Measurements from ENCODE around the gene CEL.

- TF ChIP-seq TOX (CRISPR knock-in tag; IDR thresholded peaks at IDR 0.05; ENCODE audit: borderline replicate concordance) = no peak
- no peak for TF ChIP-seq SNAI2 (CRISPR knock-in tag; IDR thresholded peaks at IDR 0.05)
- no peak for TF ChIP-seq CREB5 (CRISPR knock-in tag; IDR thresholded peaks at IDR 0.05; ENCODE audit: low read depth)
- TF ChIP-seq ARNTL (CRISPR knock-in tag; IDR thresholded peaks at IDR 0.05; ENCODE audit: borderline replicate concordance, low read depth) = no peak
- TF ChIP-seq RARB (CRISPR knock-in tag; IDR thresholded peaks at IDR 0.05) = no peak
- TF ChIP-seq PPARA (CRISPR knock-in tag; IDR thresholded peaks at IDR 0.05; ENCODE audit: borderline replicate concordance) = no peak
- TF ChIP-seq CSRNP3 (CRISPR knock-in tag; IDR thresholded peaks at IDR 0.05) = no peak
- TF ChIP-seq TCF4 (CRISPR knock-in tag; IDR thresholded peaks at IDR 0.05; ENCODE audit: borderline replicate concordance) = no peak
- no peak for TF ChIP-seq ZNF8 (CRISPR knock-in tag; IDR thresholded peaks at IDR 0.05)
- TF ChIP-seq ZFP30 (CRISPR knock-in tag; IDR thresholded peaks at IDR 0.05) = no peak
- no peak for TF ChIP-seq ZFP3 (CRISPR knock-in tag; IDR thresholded peaks at IDR 0.05)
- no peak for TF ChIP-seq TSHZ2 (CRISPR knock-in tag; IDR thresholded peaks at IDR 0.05)
Measured at GRCh38 chr9:133060417-133060841, 1.4 kb upstream of the CEL start.

All from SK-N-SH treated with all-trans-retinoic acid at 6 μM for 48 hours (cell line).